ENCODE results near the gene PIK3R1. TPM values are rescaled to one million over a fixed set of nuclear protein-coding genes. Genes with fewer than 3 reads are reported as not detected.

PIK3R1 gene
- polyA plus RNA-seq, 4 donors, result 9.2 to 68.4 (median 20.5) TPM

- H3K27ac ChIP-seq (ENCODE audit: low read depth in 1 of 3, low read length in 2 of 3), result no peak overlapping the region
- H3K4me3 ChIP-seq (ENCODE audit: low read depth in 1 of 3, low read length in 3 of 3), result no peak overlapping the region
- DNase-seq (no peak), FAIRE-seq (no peak)
- H3K36me3 ChIP-seq (ENCODE audit: control insufficient read depth in 3 of 3, insufficient read depth in 2 of 3, low read depth in 1 of 3, low read length in 3 of 3), result no peaks in the 10 kb centered on the region
- H3K4me1 ChIP-seq (ENCODE audit: control insufficient read depth in 3 of 3, insufficient read depth in 2 of 3, low read depth in 1 of 3, low read length in 2 of 3), result peaks cover 0 to 15% (median 0%) of the 10 kb centered on the region in 3 donors
- H3K9me3 ChIP-seq (ENCODE audit: control insufficient read depth in 2 of 2, insufficient read depth in 1 of 2, low read depth in 1 of 2, low read length in 1 of 2), result no peaks in the 10 kb centered on the region
- H3K27me3 ChIP-seq (ENCODE audit: control insufficient read depth in 3 of 3, insufficient read depth in 3 of 3, low read length in 3 of 3), result no peaks in the 10 kb centered on the region
- 87 to 94% (median 91%) methylated on average over 7 of the region's 7 CpGs for WGBS, 3 donors
Observed at GRCh38 chr5:68189171-68189570, 26.4 kb upstream of the PIK3R1 start.

GRCh38 chr5:68189613-68190012 lies 25.9 kb upstream of the PIK3R1 start:
- no peaks in the 10 kb centered on the region for H3K9me3 ChIP-seq (ENCODE audit: control insufficient read depth in 2 of 2, insufficient read depth in 1 of 2, low read depth in 1 of 2, low read length in 1 of 2)
- H3K36me3 ChIP-seq (ENCODE audit: control insufficient read depth in 3 of 3, insufficient read depth in 2 of 3, low read depth in 1 of 3, low read length in 3 of 3), result no peaks in the 10 kb centered on the region
- no peak overlapping the region for H3K27ac ChIP-seq (ENCODE audit: low read depth in 1 of 3, low read length in 2 of 3)
- no peaks in the 10 kb centered on the region for H3K27me3 ChIP-seq (ENCODE audit: control insufficient read depth in 3 of 3, insufficient read depth in 3 of 3, low read length in 3 of 3)
- H3K4me1 ChIP-seq (ENCODE audit: control insufficient read depth in 3 of 3, insufficient read depth in 2 of 3, low read depth in 1 of 3, low read length in 2 of 3), result peaks cover 0 to 15% (median 0%) of the 10 kb centered on the region in 3 donors
- H3K4me3 ChIP-seq (ENCODE audit: low read depth in 1 of 3, low read length in 3 of 3), result no peak overlapping the region
- DNase-seq (no peak), FAIRE-seq (no peak)
- 82 to 91% (median 88%) methylated on average over 5 of the region's 5 CpGs for WGBS, 3 donors

- no peaks in the 10 kb centered on the region for H3K9me3 ChIP-seq (ENCODE audit: control insufficient read depth in 2 of 2, insufficient read depth in 1 of 2, low read depth in 1 of 2, low read length in 1 of 2)
- FAIRE-seq (no peak), DNase-seq (no peak)
- H3K27me3 ChIP-seq (ENCODE audit: control insufficient read depth in 3 of 3, insufficient read depth in 3 of 3, low read length in 3 of 3), result no peaks in the 10 kb centered on the region
- no peak overlapping the region for H3K4me3 ChIP-seq (ENCODE audit: low read depth in 1 of 3, low read length in 3 of 3)
- peaks cover 0 to 15% (median 0%) of the 10 kb centered on the region in 3 donors for H3K4me1 ChIP-seq (ENCODE audit: control insufficient read depth in 3 of 3, insufficient read depth in 2 of 3, low read depth in 1 of 3, low read length in 2 of 3)
- WGBS, 3 donors, result 97 to 98% (median 98%) methylated on average over 4 of the region's 4 CpGs
- H3K27ac ChIP-seq (ENCODE audit: low read depth in 1 of 3, low read length in 2 of 3), result no peak overlapping the region
- no peaks in the 10 kb centered on the region for H3K36me3 ChIP-seq (ENCODE audit: control insufficient read depth in 3 of 3, insufficient read depth in 2 of 3, low read depth in 1 of 3, low read length in 3 of 3)
Observed at GRCh38 chr5:68190619-68191018, 24.9 kb upstream of the PIK3R1 start.

GRCh38 chr5:68191083-68191791 lies 24.3 kb upstream of the PIK3R1 start:
- no peak for FAIRE-seq
- DNase-seq, result no peak
- H3K4me1 ChIP-seq (ENCODE audit: control insufficient read depth in 3 of 3, insufficient read depth in 2 of 3, low read depth in 1 of 3, low read length in 2 of 3), result peaks cover 0 to 15% (median 0%) of the 10 kb centered on the region in 3 donors

GRCh38 chr5:68192679-68193060 lies 22.9 kb upstream of the PIK3R1 start:
- no peaks in the 10 kb centered on the region for H3K27me3 ChIP-seq (ENCODE audit: control insufficient read depth in 3 of 3, insufficient read depth in 3 of 3, low read length in 3 of 3)
- no peak overlapping the region for H3K4me3 ChIP-seq (ENCODE audit: low read depth in 1 of 3, low read length in 3 of 3)
- 96 to 97% (median 96%) methylated on average over 3 of the region's 3 CpGs for WGBS, 3 donors
- no peaks in the 10 kb centered on the region for H3K36me3 ChIP-seq (ENCODE audit: control insufficient read depth in 3 of 3, insufficient read depth in 2 of 3, low read depth in 1 of 3, low read length in 3 of 3)
- H3K4me1 ChIP-seq (ENCODE audit: control insufficient read depth in 3 of 3, insufficient read depth in 2 of 3, low read depth in 1 of 3, low read length in 2 of 3), result peaks cover 0 to 12% (median 0%) of the 10 kb centered on the region in 3 donors
- DNase-seq, result no peak
- FAIRE-seq, result no peak
- H3K9me3 ChIP-seq (ENCODE audit: control insufficient read depth in 2 of 2, insufficient read depth in 1 of 2, low read depth in 1 of 2, low read length in 1 of 2), result no peaks in the 10 kb centered on the region
- no peak overlapping the region for H3K27ac ChIP-seq (ENCODE audit: low read depth in 1 of 3, low read length in 2 of 3)

More at GRCh38 chr5:68191083-68191791, 24.3 kb upstream of the PIK3R1 start:
- Histone ChIP-seq H3K27ac (ENCODE audit: low read depth in 1 of 3, low read length in 2 of 3) (no peak overlapping the region), H3K4me3 (ENCODE audit: low read depth in 1 of 3, low read length in 3 of 3) (no peak overlapping the region), H3K27me3 (ENCODE audit: control insufficient read depth in 3 of 3, insufficient read depth in 3 of 3, low read length in 3 of 3) (no peaks in the 10 kb centered on the region), H3K36me3 (ENCODE audit: control insufficient read depth in 3 of 3, insufficient read depth in 2 of 3, low read depth in 1 of 3, low read length in 3 of 3) (no peaks in the 10 kb centered on the region), H3K9me3 (ENCODE audit: control insufficient read depth in 2 of 2, insufficient read depth in 1 of 2, low read depth in 1 of 2, low read length in 1 of 2) (no peaks in the 10 kb centered on the region)
- 91 to 100% (median 99%) methylated on average over 1 of the region's 1 CpG for WGBS, 3 donors

GRCh38 chr5:68193481-68194036 lies 22.0 kb upstream of the PIK3R1 start:
- no peak overlapping the region for H3K27ac ChIP-seq (ENCODE audit: low read depth in 1 of 3, low read length in 2 of 3)

GRCh38 chr5:68194386-68194785 lies 21.2 kb upstream of the PIK3R1 start:
- H3K36me3 ChIP-seq (ENCODE audit: control insufficient read depth in 3 of 3, insufficient read depth in 2 of 3, low read depth in 1 of 3, low read length in 3 of 3), result no peaks in the 10 kb centered on the region
- peaks cover 0 to 12% (median 0%) of the 10 kb centered on the region in 3 donors for H3K4me1 ChIP-seq (ENCODE audit: control insufficient read depth in 3 of 3, insufficient read depth in 2 of 3, low read depth in 1 of 3, low read length in 2 of 3)
- no peak overlapping the region for H3K27ac ChIP-seq (ENCODE audit: low read depth in 1 of 3, low read length in 2 of 3)
- FAIRE-seq, result no peak
- no peak for DNase-seq
- 56 to 70% (median 70%) methylated on average over 2 of the region's 2 CpGs for WGBS, 3 donors
- no peak overlapping the region for H3K4me3 ChIP-seq (ENCODE audit: low read depth in 1 of 3, low read length in 3 of 3)
- H3K27me3 ChIP-seq (ENCODE audit: control insufficient read depth in 3 of 3, insufficient read depth in 3 of 3, low read length in 3 of 3), result no peaks in the 10 kb centered on the region
- no peaks in the 10 kb centered on the region for H3K9me3 ChIP-seq (ENCODE audit: control insufficient read depth in 2 of 2, insufficient read depth in 1 of 2, low read depth in 1 of 2, low read length in 1 of 2)

More at GRCh38 chr5:68193481-68194036, 22.0 kb upstream of the PIK3R1 start:
- 53 to 65% (median 62%) methylated on average over 3 of the region's 3 CpGs for WGBS, 3 donors
- Histone ChIP-seq H3K27me3 (ENCODE audit: control insufficient read depth in 3 of 3, insufficient read depth in 3 of 3, low read length in 3 of 3) (no peaks in the 10 kb centered on the region), H3K36me3 (ENCODE audit: control insufficient read depth in 3 of 3, insufficient read depth in 2 of 3, low read depth in 1 of 3, low read length in 3 of 3) (no peaks in the 10 kb centered on the region), H3K4me3 (ENCODE audit: low read depth in 1 of 3, low read length in 3 of 3) (no peak overlapping the region), H3K4me1 (ENCODE audit: control insufficient read depth in 3 of 3, insufficient read depth in 2 of 3, low read depth in 1 of 3, low read length in 2 of 3) (peaks cover 0 to 12% (median 0%) of the 10 kb centered on the region in 3 donors), H3K9me3 (ENCODE audit: control insufficient read depth in 2 of 2, insufficient read depth in 1 of 2, low read depth in 1 of 2, low read length in 1 of 2) (no peaks in the 10 kb centered on the region)
- DNase-seq (no peak), FAIRE-seq (no peak)

- DNase-seq (no peak), FAIRE-seq (no peak)
- Histone ChIP-seq H3K27ac (ENCODE audit: low read depth in 1 of 3, low read length in 2 of 3) (no peak overlapping the region), H3K9me3 (ENCODE audit: control insufficient read depth in 2 of 2, insufficient read depth in 1 of 2, low read depth in 1 of 2, low read length in 1 of 2) (no peaks in the 10 kb centered on the region), H3K36me3 (ENCODE audit: control insufficient read depth in 3 of 3, insufficient read depth in 2 of 3, low read depth in 1 of 3, low read length in 3 of 3) (no peaks in the 10 kb centered on the region), H3K4me3 (ENCODE audit: low read depth in 1 of 3, low read length in 3 of 3) (no peak overlapping the region), H3K4me1 (ENCODE audit: control insufficient read depth in 3 of 3, insufficient read depth in 2 of 3, low read depth in 1 of 3, low read length in 2 of 3) (peaks cover 0 to 12% (median 0%) of the 10 kb centered on the region in 3 donors), H3K27me3 (ENCODE audit: control insufficient read depth in 3 of 3, insufficient read depth in 3 of 3, low read length in 3 of 3) (no peaks in the 10 kb centered on the region)
- 95 to 96% (median 95%) methylated on average over 3 of the region's 3 CpGs for WGBS, 3 donors
Observed at GRCh38 chr5:68195137-68195536, 20.4 kb upstream of the PIK3R1 start.
